ENCODE measurements around the gene RPGRIP1.
"Not testable (repeated sequence)": the region's sequence is repeated elsewhere in the genome, so short reads cannot be mapped to it uniquely, and the experiment has no call there.

The RPGRIP1 gene

DNA sequence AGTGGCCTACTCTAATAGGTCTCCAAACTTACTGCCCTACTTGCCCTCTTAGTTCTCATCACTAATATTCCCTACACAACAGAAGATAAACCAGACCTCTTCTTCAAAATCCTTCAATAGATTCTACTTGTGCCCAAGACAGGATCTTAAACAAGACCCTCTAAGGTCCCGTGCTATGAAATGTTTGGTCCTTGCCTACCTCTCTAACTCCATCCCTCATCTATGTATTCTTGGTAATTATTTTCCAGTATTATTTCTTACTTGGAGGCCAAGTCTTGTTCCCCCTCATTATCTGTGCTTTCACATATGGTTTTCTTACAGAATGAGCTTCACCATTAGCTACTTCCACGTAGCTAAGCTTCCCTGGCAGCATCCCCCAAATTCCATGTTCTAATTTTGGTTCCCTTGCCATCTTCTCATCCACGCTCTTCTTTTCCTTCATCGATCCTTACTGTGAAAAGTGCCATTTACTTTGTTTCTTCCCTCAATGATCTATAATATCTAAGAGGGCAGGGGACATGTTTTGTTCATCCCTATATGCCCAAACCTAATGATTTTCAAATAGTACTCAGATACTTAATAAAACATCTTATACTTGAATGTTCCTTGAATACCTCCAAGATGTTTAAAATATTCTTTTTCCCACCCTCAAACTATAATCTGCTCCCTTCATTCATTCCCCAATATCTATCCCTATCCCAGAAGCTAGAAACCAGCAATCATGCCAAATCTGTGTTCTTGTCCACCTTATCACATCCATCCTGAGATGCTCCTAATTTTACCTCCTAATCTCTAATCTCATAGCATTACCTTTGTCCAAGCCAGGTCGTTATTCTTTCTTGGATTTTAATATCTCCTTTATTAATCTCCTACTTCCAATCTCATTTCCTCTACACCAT is 20.7 kb upstream of the RPGRIP1 start:
- no peak for DNase-seq (ENCODE audit: low read depth)

DNA sequence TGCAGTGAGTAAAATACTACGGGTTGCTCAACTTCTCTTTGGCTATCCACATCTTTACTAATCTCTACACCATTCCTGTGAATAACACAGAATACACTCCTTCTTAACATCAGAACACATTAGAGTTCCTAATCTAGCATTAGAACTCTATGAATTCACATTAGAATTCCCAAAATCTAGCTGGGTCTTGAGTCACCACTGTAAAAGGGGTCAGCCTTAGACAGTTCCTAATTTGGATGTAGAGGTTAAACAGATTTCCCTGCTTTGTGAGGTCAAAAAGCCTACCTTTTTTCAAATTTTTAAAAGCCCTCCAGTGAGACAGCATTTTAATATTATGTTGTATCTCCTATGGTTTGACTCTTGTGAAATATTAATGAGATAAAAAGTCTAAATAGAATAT is 18.1 kb upstream of the RPGRIP1 start:
- no peak for DNase-seq (ENCODE audit: low read depth)

DNA sequence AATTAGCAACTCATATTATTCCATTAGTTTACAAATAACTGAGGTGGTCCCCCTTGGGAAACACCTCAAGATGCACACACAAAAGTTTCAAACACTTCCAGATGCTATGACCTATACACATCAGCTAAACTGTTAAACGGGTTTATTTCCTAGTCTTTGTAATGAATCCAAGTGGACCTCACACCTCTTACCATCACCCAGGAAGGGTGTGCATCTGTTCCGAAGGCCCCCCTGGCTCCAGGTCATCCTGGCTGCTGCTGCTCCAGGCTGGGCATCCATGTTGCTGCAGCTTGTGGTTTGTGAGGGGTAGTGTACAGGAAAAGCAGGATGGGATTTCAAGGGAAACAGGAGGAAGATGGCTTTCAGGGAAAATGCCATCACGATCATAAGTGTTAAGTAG is 17.5 kb upstream of the RPGRIP1 start:
- no peak for DNase-seq (ENCODE audit: low read depth)

DNA sequence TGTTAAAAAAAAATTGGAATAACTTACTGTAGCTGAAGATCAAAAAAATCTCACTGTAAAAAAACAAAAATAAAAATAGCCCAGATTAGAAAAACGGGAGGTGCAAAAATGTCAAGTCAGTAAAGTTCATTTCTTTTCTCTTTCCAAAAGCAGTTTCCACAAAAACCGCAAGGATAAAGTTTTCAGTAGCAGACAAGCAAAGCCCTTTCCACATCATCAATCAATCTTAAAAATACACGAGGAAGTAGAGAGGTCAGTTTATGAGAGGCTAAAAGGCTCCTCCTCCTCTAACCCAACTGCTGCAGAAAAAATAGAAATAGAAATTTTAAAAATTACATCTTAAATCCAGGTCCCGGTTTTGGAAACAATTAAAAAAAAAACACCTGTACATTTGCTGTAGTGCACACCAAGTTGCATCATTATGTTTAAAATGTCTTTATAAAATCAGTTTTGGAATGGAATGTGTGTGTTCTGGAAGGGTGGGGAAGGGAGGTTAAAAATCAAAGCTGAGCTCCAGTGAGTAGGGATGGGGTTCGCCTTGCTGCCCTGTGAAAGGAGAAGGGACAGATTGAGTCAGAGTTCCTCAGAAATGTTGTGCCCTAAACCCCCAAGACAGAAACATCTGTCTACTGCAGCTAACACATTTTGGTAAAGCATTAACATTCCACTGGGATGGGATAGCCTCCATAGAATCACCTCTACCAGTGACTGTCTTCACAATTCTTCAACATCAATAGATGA is 16.4 kb upstream of the RPGRIP1 start:
- DNase-seq (ENCODE audit: low read depth), result no peak

DNA sequence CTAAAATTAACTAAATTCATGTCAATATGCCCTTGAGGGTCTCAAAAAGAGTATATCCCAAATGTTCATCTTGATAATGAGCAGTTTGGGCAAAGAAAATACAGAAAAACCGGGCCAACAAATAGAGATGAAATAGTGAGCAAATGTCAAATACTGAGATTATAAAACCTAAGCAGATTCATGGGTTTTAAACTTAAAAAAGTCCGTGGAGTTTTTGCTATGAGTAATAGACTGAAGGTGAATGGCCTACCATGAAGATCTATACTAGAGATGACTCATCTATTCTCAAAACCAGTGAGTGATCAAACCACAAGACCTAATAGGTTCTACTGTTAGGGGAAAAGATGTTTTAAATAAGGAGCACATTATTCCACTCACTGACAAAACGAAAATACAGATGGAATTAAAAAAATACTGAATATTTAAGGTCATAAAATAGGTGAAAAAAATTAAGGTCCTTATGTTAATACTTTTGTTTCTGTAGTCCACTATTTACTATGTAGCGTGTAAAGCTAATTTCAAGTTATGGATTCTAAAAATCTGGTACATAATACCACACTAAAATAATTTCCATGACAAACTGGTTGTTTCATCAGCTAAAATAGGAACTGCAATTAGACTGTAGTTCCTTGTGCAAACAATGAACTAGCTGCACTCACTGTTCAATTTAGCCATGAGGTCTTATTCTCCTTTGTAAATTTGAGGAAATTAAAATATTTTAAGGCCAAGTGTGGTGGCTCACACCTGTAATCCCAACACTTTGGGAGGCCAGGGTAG is 15.7 kb upstream of the RPGRIP1 start:
- DNase-seq (ENCODE audit: low read depth), result peak; percentile 63

DNA sequence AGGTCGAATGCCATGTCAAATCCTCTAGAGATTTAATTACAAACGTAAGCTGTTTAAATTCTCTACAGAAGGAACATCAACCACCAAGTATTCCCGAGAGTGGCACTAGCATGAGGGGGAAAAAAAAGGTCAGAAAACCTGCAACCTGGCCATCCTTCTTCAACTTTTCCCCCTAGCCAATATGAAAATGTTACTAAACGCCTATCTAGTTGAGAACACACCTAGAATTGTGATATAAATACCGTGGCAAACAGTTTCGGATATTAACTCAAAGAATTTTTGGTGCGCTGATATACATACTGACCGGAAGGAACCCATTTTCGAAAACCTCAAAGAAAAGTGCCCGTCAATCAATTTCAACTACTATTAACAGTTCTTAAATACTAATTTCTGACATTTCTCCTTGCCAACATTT is 12.4 kb upstream of the RPGRIP1 start:
- DNase-seq (ENCODE audit: low read depth), result no peak

DNA sequence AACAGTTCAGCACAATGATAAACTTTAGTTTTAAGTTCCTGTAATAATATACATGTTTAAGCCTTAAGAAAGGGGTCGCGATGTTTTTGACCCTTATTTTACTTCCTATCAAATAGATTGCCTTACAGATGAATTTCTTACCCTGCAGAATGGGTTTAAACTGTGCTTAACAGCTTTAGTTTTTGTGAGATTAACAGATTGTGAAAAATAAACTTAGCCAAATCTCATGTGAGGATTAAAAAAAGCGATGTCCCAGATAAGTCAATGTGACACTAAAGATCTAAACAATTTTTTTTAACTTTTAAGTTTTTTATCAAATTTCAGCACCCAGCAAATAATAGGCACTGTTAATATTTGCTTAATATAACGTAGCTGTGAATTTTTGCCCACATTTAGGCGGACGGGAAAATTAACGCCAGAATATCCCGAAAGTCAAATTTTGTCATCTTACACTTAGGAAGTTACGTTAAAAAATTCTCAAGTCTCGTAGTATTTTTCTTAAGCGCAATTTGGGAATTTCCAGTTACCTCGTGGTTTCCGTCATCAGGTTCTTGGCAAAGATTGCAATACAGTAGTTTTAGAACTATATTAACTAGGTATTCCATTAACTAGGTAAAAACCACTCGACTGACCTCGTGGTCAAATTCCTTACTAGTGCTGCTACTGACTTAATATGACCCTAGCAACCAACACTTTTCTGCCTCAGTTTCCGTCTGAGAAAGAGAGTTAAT is 11.8 kb upstream of the RPGRIP1 start:
- no peak for DNase-seq (ENCODE audit: low read depth)

DNA sequence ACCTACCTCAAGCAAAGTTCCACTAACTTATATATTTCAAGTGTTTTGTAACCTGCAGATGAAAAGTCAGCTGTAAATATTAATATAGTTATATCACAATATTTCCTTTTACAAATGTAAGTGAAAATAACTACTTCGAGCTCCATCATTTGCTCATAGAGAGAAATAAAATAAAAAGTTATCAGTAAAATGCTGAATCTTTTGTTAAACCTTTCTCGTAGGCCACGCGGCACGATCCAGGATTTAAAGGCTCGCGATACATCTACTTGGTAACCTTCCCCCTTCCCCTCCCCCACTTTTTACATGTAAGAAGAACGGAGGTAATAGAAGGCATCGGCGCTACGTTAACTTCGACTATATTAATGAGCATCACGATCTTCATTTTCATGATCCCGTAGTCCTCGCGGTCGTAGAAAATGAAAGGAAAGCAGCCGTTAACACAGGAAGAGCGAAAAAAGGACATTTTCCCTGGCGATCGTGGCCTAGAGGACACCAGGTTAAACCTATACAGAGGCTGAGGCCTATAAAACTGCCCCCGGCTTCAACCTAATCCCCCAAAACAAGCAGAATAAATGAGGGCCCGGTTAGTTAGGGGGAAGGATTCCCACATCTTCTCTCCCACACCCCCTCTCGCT is 11.1 kb upstream of the RPGRIP1 start:
- no peak for DNase-seq (ENCODE audit: low read depth)

DNA sequence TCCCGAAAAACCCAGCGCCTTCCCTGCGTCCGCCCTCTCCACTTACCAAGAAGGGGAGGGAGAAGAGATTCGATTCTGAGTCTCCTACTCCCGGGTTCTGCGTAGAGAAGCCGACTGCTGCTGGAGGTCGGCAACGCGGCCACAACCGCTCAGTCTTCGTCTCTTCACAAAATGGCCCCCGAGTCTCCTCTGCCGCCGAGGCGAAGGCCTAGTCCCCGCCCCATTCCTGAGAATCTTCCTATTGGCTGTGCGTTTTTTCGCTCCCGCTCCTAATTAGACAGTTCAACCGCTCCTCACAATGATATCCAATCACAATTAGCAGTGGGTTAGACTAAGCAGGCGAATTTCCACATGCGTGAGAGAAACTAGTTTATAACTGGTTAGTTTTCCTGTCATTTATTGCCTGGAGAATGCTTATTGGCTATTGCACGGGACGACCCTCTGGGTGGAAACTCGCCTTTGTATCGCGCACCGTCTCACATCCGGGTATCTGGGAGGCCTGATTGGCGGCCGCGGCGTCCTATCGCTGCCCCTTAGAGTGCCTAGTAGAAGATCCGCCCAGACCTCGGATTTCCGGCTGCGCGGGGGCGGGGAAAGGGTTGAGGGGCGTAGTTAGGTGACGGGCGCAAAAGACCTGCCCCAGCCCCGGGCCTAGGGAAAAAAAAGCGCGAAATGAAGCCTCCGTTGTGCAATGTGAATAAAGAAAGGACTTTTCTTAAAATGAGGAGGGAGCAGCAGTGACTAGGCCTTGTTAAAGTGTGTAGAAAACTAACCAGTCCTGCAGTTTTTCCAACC is 10.4 kb upstream of the RPGRIP1 start, which contains the start of gene HNRNPC:
HNRNPC (minus strand) TSS at position 191 of the 795 bp plus-strand sequence. CDS start 35,249 bp downstream, outside the sequence.
- peak; percentile 100 for DNase-seq (ENCODE audit: low read depth)

DNA sequence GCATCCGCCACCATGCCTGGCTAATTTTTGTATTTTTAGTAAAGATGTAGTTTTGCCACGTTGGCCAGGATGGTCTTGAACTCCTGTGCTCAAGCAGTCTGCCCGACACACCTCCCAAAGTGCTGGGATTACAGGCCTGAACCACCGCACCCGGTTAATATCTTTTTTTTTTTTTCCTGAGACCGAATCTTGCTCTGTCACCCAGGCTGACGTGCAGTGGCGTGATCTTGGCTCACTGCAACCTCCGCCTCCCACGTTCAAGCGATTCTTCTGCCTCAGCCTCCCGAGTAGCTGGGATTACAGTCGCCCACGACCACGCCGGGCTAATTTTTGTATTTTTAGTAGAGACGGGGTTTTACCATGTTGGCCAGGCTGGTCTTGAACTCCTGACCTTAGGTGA is 7.2 kb upstream of the RPGRIP1 start:
- not testable (repeated sequence) for DNase-seq (ENCODE audit: low read depth)

DNA sequence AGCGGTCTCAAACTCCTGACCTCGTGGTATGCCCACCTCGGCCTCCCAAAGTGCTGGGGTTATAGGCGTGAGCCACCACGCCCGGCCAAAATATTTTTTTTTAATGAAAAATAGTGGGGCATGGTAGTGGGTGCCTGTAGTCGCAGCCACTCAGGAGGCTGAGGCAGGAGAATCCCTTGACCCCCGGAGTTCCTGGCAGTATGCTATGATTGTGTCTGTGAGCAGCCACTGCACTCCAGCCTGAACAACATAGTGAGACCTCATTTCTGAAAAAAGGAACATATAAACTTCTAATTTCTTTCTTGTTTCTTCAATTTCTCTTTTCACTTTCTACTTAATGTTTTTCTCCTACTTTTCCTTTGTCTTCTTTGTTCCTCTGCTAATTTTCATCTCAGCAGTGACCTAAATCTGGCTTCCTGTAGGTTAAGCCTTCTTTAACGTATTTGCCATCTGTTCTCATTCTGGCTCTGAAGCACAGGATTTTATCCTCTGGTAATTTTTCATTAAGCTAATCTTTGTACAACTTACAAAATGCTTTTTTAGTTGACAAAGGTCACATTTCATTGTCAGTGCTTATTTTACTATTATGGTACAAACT is 4.5 kb upstream of the RPGRIP1 start:
- DNase-seq (ENCODE audit: low read depth), result no peak

DNA sequence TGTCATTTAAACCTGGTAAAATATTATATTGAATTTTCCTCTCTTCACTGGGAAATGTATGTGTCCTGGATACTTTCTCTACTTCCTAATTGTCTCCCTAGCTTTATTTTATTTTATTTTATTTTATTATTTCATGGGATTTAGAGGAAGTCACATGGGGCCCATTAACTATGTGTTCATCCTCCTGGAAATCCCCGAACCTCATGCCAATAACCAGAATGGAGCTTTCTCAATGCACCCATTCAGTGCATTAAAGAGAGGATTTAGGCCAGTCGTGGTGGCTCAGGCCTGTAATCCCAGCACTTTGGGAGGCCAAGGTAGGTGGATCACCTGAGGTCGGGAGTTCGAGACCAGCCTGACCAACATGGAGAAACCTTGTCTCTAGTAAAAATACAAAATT is 1.3 kb upstream of the RPGRIP1 start:
- no peak for DNase-seq (ENCODE audit: low read depth)

DNA sequence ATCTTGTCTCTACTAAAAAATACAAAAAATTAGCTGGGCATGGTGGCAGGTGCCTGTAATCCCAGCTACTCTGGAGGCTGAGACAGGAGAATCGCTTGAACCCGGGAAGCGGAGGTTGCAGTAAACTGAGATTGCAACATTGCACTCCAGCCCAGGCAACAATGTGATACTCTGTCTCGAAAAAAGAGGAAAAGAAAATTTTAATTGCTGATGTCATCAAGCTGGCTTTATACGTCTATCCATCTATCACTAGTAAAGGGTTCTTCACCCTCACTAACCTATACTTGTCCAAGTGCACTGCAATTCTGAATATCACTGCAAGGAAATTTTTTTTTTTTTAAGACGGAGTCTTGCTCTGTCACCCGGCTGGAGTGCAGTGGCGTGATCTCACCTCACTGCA is 2.0 kb downstream of the RPGRIP1 start:
- not testable (repeated sequence) for DNase-seq (ENCODE audit: low read depth)

DNA sequence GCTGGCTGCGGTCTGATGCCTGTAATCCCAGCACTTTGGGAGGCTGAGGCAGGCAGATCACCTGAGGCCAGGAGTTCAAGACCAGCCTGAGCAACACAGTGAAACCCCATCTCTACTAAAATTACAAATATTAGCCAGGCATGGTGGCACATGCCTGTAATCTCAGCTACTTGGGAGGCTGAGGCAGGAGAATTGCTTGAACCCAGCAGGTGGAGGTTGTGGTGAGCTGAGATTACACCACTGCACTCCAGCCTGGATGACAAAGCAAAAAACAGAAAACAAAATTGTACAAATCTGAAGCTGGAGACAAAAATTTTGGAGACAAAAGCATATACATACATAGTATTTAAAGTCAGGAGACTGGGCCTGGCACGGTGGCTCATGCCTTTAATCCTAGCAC is 6.6 kb downstream of the RPGRIP1 start:
- DNase-seq (ENCODE audit: low read depth), result not testable (repeated sequence)

DNA sequence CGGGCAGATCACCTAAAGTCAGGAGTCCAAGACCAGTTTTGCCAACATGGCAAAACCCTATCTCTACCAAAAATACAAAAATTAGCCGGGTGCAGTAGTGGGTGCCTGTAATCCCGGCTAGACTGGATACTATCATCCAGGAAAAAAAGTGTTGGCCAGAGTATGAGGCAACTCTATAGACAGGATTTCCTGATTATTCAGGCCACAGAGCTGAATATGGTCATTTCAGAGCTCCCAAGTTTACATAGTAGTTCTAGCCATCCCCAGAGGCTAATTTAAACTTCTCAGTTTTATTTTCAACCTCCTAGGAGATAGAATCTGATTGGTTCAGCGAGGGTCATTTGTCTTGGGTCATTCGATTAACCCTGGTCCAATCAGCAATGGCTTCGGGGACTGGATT is 7.3 kb downstream of the RPGRIP1 start:
- DNase-seq (ENCODE audit: low read depth), result no peak

DNA sequence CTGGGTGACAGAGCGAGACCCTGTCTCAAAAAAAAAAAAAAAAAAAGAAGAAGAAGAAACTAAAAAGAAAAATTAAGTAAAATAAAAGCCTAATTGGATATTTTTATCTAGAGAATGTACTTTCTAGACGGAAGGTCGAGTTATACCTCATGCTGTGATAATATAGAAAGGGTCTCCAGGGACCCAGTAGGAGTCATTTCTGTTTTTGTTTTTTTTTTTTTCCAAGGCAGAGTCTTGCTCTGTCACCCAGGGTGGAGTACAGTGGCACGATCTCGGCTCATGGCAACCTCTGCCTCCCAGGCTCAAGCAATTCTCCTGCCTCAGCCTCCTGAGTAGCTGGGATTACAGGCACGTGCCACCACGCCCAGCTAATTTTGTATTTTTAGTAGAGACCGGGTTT is 14.1 kb downstream of the RPGRIP1 start:
- DNase-seq (ENCODE audit: low read depth), result not testable (repeated sequence)

DNA sequence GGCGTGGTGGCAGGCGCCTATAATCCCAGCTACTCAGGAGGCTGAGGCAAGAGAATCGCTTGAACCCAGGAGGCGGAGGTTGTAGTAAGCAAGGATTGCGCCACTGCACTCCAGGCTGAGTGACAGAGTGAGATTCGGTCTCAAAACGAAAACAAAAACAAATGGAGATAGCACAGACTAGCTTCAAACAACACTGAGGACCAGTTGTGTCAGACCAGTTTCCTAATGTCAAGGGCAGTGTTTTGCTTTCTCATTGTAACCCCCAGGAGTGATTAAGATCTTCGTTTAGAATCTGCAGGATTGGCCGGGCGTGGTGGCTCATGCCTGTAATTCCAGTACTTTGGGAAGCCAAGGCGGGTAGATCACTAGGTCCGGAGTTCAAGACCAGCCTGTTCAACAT is 18.5 kb downstream of the RPGRIP1 start:
- DNase-seq (ENCODE audit: low read depth), result no peak

DNA sequence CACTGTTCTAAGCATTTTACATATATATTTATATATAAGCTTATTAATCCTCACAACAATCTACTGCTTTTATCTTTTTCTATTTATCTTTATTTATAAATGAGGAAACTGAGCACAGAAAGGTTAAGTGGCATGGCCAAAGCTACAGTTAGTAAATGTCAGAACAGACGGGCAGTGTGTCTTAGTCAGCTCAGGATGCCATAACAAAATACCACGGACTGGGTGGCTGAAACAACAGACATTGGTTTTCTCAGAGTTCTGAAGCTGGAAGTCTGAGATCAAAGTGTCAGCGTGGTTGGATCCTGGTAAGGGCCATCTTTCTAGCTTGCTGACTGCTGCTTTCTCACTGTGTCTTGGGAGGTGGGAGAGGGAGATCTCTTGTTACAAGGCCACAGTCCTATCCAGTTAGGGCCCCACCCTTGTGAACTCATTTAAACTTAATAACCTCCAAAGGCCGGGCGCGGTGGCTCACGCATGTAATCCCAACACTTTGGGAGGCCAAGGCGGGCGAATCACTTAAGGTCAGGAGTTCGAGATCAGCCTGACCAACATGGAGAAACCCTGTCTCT is 19.8 kb downstream of the RPGRIP1 start:
- no peak for DNase-seq (ENCODE audit: low read depth)

DNA sequence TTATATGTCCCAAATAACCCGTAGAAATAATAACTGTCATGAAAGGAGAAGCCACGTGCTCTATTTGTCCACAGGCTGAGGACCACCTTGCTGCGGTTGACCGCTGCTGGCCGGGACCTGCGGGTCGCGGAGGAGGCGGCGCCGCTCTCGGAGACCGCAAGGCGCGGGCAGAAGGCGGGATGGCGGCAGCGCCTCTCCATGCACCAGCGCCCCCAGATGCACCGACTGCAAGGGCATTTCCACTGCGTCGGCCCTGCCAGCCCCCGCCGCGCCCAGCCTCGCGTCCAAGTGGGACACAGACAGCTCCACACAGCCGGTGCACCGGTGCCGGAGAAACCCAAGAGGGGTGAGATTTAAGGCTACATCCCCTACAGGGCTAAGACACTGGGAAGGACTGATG is 21.0 kb downstream of the RPGRIP1 start:
- DNase-seq (ENCODE audit: low read depth), result no peak

All from HS-5 (cell line).